HG02571 (cell line): ENCODE measurements around the gene ASB8.
A peak's percentile ranks its signal among the peaks of the same experiment; 100 is the strongest.
"Not testable (repeated sequence)": the region's sequence is repeated elsewhere in the genome, so short reads cannot be mapped to it uniquely, and the experiment has no call there.

Experiments used
- ATAC-seq: cut with Tn5 transposase; IDR thresholded peaks from one replicate; pipeline ENCODE4 v1.9.1; 2021; ENCODE audit warnings: mild to moderate bottlenecking, moderate library complexity; ENCODE audit not compliant: unreplicated experiment

The ASB8 gene

GRCh38 chr12:48142818-48143674 is 14.3 kb downstream of the ASB8 start:
- no peak for ATAC-seq

GRCh38 chr12:48135027-48135426 is 22.3 kb downstream of the ASB8 start:
- ATAC-seq, result no peak

GRCh38 chr12:48132826-48133225 is 24.5 kb downstream of the ASB8 start:
- no peak for ATAC-seq

- no peak for ATAC-seq
These were observed 25.8 kb downstream of the ASB8 start for GRCh38 chr12:48131517-48131916.

GRCh38 chr12:48129376-48129775 is 27.9 kb downstream of the ASB8 start:
- no peak for ATAC-seq

- no peak for ATAC-seq
These were observed 28.5 kb downstream of the ASB8 start for GRCh38 chr12:48128800-48129199.

- no peak for ATAC-seq
These were observed 30.2 kb downstream of the ASB8 start for GRCh38 chr12:48126953-48127630.

- no peak for ATAC-seq
These were observed 31.3 kb downstream of the ASB8 start for GRCh38 chr12:48125985-48126384.

GRCh38 chr12:48125542-48125941 is 31.8 kb downstream of the ASB8 start:
- not testable (repeated sequence) for ATAC-seq

- no peak for ATAC-seq
These were observed 34.1 kb downstream of the ASB8 start for GRCh38 chr12:48123169-48123568.

- ATAC-seq, result no peak
These were observed 35.1 kb downstream of the ASB8 start for GRCh38 chr12:48122065-48122834.

- no peak for ATAC-seq
These were observed 35.8 kb downstream of the ASB8 start for GRCh38 chr12:48121522-48121921.

- ATAC-seq, result no peak
These were observed 37.5 kb downstream of the ASB8 start for GRCh38 chr12:48119834-48120195.

- peak; percentile 99 for ATAC-seq
These were observed 38.1 kb downstream of the ASB8 start, which contains the start of gene PFKM for GRCh38 chr12:48119078-48119833. Gene PFKM (plus strand): TSS chr12:48119364. CDS start chr12:48122775, 3,411 bp downstream.

GRCh38 chr12:48118284-48118871 is 38.9 kb downstream of the ASB8 start:
- ATAC-seq, result no peak

- no peak for ATAC-seq
These were observed 41.4 kb downstream of the ASB8 start for GRCh38 chr12:48115957-48116356.

GRCh38 chr12:48111312-48111693 is 46.0 kb downstream of the ASB8 start:
- not testable (repeated sequence) for ATAC-seq

GRCh38 chr12:48110691-48111311 is 46.5 kb downstream of the ASB8 start:
- no peak for ATAC-seq

- no peak for ATAC-seq
These were observed 47.9 kb downstream of the ASB8 start for GRCh38 chr12:48109424-48109823.
